IPS-18c (cell line): ENCODE data around the gene SHB.

Source experiments
- H3K4me3 ChIP-seq: 2 replicates; pipeline ENCODE4 v1.7.0; 2013; ENCODE audit warnings: low read depth, mild to moderate bottlenecking, low read length, moderate library complexity; ENCODE audit not compliant: insufficient read depth
- H3K9me3 ChIP-seq: one replicate; pipeline ENCODE4 v1.6.1; 2013; ENCODE audit warnings: mild to moderate bottlenecking, low read length, moderate library complexity; ENCODE audit not compliant: control insufficient read depth, insufficient read depth

SHB gene, protein sequence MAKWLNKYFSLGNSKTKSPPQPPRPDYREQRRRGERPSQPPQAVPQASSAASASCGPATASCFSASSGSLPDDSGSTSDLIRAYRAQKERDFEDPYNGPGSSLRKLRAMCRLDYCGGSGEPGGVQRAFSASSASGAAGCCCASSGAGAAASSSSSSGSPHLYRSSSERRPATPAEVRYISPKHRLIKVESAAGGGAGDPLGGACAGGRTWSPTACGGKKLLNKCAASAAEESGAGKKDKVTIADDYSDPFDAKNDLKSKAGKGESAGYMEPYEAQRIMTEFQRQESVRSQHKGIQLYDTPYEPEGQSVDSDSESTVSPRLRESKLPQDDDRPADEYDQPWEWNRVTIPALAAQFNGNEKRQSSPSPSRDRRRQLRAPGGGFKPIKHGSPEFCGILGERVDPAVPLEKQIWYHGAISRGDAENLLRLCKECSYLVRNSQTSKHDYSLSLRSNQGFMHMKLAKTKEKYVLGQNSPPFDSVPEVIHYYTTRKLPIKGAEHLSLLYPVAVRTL

DNA sequence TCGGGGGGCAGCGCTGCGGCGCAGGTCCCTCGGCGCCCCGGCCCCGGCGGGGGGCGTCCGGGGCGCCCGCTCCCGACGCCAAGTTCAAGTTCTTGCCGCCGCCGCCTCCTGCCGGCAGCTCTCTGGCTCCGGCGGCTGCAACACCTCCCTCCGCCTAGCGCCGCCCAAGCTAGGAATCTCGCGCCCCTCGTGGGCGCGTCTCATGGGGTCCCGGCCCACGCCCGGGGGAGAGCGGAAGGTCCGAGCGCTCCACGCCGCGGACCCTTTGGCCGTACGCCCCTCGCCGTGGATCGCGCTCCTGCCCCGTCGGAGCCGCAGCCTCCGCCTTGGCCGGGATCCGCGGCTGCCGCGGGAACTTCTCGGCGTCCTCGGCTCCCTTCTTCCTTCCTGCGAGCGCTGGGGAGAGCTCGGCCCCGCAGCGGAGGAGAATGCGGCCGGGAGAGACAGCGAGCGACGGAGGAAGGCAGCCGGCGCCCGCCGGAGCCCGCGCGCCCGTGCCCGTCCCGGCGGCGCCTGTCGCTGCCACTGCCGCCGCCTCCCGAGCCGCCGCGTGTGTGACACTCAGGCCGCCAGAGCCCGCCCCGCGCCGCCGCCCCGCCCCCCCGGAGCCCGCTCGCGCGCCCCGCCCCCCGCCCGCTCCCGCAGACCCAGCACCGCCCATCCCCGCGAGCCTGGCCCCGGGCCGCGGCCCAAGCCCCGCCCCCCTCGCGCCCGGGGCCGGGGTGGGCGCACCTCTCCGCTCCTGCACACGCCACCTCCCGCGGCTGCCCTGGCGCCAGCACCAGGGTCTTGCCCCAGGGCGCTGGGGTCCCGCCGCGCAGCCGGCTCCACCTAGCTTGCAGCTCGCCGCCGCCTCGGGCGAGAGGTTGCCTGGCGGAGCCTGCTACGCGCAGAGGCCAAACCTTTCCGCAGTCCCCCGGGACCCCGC, at the start of gene SHB:
TSS of gene SHB (minus strand) at position 527 of the 928 bp plus-strand sequence. CDS start 582 bp downstream, outside the sequence.
- Histone ChIP-seq H3K9me3 (no peaks in the 10 kb centered on the region), H3K4me3 (peak within 1 kb of the TSS; percentile 74)

DNA sequence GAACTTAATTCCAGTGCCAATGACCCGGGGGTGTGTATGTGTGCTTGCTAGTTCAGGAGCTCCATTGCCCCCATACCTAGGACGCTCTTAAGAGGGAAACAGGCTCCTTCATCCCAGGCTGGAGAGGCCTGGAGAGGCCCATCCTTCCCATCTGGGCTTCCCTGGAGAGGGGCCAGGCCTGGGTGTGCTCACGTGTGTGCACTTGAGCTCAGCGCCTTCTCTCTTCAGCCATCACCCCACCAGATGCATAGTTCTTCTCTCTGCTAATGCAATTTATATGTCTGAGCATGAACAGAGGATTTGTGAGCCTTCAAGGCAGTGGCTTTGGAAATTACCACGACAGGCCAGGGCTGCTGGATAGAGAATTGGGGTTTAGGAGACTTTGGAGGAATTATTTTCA, 48.6 kb upstream of the SHB start:
- Histone ChIP-seq H3K4me3 (no peak overlapping the region), H3K9me3 (no peaks in the 10 kb centered on the region)

DNA sequence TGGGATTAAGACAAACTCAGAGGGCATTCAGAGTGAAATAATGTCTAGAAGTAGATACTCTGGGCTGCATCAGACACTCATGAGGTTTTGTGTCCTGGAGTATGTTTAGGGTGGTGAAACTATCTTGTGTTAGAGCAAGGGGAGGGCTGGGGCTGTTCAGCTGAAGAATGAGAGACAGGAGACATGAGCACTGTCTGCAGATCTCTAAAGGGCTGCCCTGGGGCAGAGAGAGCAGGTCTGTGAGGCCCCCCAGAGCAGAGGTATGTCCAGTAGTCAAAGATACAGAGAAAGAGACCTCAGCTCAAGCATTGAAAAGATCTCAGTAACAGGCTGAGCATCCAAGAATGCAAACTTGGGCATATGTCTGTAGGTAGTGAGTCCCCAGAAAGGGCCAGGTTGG, 45.9 kb upstream of the SHB start:
- Histone ChIP-seq H3K9me3 (no peaks in the 10 kb centered on the region), H3K4me3 (no peak overlapping the region)

DNA sequence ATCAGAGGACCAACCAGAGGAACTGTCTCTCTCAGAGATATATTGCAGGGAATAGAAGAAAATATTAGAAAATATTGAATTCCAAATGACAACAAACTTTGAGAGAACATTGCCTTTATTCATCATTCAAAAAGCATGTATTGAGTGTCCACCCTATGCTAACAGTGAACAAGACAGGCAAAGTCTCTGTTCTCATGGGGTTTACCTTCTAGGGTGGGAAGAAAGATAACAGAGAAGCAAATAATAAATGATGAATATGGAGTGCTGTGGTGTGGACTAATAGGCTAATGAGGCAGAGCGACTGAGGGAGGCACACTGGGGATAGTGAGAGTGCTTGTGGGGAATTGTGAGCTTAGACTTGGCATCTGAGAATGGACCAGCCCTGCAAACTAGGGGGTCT, 43.4 kb upstream of the SHB start:
- no peak overlapping the region for H3K4me3 ChIP-seq
- no peaks in the 10 kb centered on the region for H3K9me3 ChIP-seq

DNA sequence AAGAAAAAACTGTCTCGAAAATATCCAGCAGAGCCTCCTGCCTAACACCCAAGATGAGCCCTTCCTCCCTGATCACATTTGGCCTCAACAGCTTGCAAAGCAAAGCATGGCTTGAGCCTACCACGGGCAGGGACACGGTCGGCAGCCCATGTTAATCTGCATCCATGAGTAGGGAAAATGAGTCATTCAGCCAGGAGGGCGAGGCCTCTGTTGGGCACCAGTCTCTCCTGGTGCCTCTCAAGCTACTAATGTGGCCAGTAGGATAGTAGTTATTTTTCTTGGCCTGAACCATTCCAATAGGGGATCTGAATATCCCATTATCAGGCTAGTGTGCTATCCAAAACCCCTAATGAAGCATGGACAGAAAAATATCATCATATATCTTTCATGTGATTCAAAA, 43.0 kb upstream of the SHB start:
- Histone ChIP-seq H3K9me3 (no peaks in the 10 kb centered on the region), H3K4me3 (no peak overlapping the region)

DNA sequence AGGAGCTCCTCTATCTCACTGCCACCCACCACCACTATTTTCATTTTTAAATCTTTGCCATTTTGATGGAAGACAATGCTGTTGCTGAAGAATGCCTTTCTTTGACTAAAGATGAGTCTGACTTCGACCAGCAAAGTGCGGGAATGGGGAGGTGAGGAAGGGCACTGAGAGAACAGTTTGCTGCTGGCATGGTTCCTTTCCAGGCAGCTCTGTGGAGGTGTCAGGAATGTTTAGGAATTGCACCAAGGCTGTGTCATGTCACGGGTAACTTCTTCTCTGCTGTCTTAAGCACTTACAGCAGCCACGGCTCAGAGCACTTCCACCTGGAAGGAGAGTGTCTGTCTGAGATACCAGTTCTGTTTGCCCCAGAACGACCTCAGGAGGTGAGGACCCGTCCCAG, 41.4 kb upstream of the SHB start:
- H3K9me3 ChIP-seq = no peaks in the 10 kb centered on the region
- H3K4me3 ChIP-seq = no peak overlapping the region

DNA sequence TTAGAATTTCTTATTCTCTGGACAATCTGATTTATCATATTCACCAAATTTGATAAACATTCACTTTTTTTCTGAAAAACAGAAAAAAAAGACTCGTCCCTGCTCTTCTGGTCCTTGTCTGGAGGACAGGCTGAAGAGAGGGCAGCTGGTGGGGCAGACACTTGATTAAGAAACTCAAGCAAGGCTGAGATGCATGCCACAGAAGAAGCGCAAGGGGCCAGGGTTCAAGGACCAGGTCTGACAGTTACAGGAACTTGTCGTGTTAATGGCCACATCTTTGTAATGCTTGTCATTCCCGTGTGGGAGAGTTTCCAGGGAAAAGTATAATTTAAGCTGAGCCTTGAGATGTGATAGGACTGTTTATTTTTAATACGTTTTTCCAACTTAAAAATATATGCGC, 40.6 kb upstream of the SHB start:
- Histone ChIP-seq H3K9me3 (no peaks in the 10 kb centered on the region), H3K4me3 (no peak overlapping the region)

DNA sequence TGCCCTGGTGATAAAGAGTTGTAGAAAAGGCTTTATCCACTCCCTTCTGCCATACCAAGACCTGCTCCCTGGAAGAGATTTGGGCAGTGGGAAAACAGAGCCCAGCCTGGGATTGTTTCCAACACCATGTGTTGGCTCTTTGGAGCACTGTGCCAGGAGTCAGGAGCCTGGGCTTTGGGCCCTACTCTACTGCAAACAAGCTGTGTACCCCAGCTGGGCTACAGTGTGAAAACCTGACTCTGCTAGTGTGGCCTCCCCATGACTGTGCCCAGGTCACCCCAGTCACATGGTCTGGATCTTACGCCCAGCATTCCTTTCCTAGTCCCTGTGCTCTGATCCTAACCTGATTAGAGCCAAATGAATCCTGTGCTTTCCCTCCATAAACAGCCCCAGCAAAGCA, 39.3 kb upstream of the SHB start:
- Histone ChIP-seq H3K4me3 (no peak overlapping the region), H3K9me3 (no peaks in the 10 kb centered on the region)

DNA sequence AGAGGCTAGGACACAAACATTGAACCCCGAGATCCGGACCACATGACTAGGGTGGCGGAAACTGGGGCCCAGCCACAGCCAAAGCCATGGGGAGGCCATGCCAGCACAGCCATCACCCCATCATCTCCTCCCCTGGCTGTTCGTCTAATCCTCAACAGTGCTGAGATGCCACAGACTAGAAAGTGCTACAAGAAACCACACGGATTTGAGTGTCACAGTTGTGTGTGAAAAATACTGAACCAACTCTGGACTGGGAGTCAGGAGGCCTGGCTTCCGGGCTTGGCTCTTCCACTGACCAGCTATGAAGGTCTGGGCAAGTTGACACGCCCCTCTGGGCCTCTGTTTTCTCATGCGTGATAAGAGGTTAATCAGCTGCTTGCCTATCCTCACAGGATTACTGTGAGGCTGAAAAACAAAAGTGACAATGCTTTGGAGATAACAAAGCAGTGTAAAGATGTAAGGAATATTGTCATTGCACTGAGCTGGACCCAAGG, 38.8 kb upstream of the SHB start:
- H3K9me3 ChIP-seq = no peaks in the 10 kb centered on the region
- no peak overlapping the region for H3K4me3 ChIP-seq

DNA sequence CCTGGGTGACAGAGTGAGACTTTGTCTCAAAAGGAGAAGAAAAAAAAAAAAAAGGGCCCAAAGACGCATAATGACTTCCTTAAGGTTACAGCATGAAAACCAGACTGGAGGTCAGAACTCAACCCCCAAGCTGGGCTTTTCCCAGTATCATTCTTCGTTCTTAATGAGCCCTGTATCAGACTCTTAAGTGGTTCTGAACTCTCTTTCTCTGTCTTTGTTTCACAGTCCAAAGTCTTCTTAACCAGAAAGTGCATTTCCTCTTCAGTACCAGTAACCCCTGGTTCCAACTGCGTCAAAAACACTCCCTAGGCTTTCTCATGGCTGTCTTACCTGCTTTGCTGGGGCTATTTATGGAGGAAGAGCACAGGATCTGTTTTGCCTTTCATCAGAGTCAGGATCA, 38.4 kb upstream of the SHB start:
- Histone ChIP-seq H3K4me3 (no peak overlapping the region), H3K9me3 (no peaks in the 10 kb centered on the region)

DNA sequence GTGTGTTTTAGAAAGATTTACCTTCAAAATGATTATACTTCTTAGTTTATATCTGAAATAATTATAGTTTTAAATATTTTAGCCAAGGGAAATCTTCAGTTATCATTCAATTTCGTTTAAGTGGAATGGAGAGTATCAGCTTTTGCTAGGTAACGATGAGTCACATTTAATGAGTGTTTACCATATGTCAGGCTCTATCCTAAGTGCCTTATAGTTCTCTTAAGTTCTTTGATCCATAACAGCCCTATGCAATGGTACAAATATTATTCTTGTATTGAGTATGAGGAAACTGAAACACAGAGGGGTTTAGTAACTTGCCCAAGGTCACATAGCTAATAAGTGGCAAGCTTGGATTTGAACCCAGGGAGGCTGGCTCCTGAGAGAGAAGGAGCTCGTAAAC, 37.5 kb upstream of the SHB start:
- no peaks in the 10 kb centered on the region for H3K9me3 ChIP-seq
- H3K4me3 ChIP-seq = no peak overlapping the region

DNA sequence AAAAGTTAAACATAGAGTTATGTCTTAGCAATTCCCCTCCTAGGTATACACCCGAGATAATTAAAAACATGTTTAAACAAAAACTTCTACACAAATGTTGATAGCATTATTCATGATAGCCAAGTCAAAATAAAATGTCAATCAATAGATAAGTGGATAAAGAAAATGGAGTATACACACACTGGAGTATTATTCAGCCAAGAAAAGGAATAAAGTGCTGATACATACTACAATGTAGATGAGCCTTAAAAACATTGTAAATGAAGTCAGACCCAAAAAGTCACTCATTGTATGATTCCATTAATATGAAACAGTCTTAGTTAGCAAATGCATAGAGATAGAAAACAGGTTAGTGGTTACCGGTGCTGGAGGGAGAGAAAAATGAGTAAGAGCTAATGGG, 34.3 kb upstream of the SHB start:
- no peak overlapping the region for H3K4me3 ChIP-seq

DNA sequence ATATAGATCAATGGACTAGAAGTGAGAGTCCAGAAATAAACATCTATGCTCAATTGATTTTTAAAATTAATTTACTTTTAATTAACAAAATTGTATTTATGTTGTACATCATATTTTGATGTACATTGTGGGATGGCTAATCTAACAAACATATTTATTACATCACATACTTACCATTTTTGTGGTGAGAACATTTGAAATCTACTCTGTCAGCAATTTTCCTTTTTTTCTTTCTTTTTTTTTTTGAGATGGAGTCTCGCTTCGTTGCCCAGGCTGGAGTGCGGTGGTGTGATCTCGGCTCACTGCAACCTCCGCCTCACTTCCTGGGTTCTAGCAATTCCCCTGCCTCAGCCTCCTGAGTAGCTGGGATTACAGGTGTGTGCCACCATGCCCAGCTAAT, 32.4 kb upstream of the SHB start:
- Histone ChIP-seq H3K9me3 (no peaks in the 10 kb centered on the region), H3K4me3 (no peak overlapping the region)

More for the DNA sequence above, 34.3 kb upstream of the SHB start:
- no peaks in the 10 kb centered on the region for H3K9me3 ChIP-seq

DNA sequence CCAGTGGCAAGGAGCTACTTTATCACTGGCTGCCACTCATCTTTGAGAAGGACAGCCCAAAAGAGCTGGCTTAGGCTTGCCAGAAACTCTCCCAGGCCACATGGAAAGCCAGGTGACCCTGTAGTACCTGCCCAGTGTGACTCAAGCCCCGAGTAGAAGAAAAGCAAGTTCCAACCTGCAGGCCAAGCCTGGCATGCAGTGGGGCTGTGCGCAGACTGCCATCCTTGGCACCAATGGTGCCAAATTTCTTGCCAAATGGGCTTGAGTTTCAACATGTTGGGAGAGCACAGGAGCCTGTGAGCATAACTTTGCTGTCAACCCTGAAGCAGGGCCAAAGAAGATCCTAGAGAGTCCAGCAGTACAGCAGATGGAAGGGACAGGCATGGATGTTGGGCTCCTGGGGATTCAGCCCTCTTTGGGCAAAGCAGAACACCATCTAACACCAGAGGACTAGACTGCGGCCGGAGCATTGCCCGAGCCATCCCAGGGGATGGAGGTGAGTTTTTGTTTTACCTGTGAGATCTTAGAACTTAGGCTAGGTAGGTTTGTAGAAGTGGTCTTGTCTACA, 27.3 kb upstream of the SHB start:
- H3K9me3 ChIP-seq = no peaks in the 10 kb centered on the region
- H3K4me3 ChIP-seq = no peak overlapping the region

DNA sequence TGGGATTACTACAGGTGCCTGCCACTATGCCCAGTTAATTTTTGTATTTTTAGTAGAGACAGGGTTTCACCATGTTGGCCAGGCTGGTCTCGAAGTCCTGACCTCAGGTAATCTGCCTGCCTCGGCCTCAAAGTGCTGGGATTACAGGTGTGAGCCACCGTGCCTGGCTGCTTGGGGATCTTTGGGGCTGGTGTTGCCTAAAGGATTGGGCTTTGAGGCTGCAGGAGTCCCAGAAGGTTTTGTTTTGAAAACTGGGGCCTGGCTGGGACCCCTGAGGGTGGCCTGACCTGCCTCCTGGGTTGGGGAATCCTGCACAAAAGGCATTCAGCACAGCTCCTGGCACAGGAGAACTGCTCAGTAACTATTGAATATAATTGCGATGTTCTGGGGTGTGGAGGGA, 25.1 kb upstream of the SHB start:
- Histone ChIP-seq H3K9me3 (no peaks in the 10 kb centered on the region), H3K4me3 (no peak overlapping the region)

DNA sequence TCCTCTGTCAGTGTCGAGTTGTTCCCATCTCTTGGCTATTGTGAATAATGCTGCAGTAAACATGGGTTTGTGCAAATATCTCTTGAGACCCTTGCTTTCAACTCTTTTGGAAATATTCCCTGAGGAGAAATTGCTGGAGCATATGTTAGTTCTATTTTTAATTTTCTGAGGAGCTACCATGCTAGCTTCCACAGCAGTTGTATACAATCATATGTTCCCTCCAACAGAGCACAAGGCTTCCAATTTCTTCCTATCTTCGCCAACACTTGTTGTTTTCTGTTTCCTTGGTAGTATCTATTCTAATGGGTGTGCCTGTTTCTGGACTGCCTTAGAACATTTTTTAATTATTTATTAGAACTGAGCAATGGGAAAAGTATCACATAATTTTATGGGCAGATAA, 23.6 kb upstream of the SHB start:
- no peaks in the 10 kb centered on the region for H3K9me3 ChIP-seq
- H3K4me3 ChIP-seq = no peak overlapping the region

DNA sequence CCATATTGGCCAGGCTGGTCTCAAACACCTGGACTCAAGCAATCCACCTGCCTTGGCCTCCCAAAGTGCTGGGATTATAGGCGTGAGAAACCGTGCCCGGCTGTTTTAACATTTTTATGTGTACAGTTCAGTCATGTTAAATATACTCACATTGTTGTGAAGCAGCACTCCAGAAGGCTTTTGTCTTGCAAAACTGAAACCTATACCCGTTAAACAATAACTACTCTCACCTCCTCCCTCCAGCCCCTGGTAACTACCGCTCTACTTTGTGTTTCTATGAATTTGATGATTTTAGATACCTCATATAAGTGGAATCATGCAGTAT, 23.1 kb upstream of the SHB start:
- no peaks in the 10 kb centered on the region for H3K9me3 ChIP-seq
- H3K4me3 ChIP-seq = no peak overlapping the region
